IMR-90 (cell line): ENCODE results near the gene MEGF11. TPM values are rescaled to one million over a fixed set of nuclear protein-coding genes. Genes with fewer than 3 reads are reported as not detected.
A peak's percentile ranks its signal among the peaks of the same experiment; 100 is the strongest.

ENCODE experiments used
- ATAC-seq: fragments of 200-7000 bp; cut with Tn5 transposase; 2 replicates; pipeline ENCODE4 v1.9.1; 2020; ENCODE audit warnings: low read depth, mild to moderate bottlenecking, moderate library complexity
- BruUV-seq: library from RNA; stranded (reverse); fragments of 400-500 nt; replicated peaks from 2 replicates; lab custom pipeline; 2021; lab: Mats Ljungman, UMichigan
- CTCF ChIA-PET: fragments of 300-600 bp; formaldehyde crosslinking; extraction: SDS; loops from one replicate; lab custom pipeline; 2021; ENCODE audit warnings: antibody characterized with exemption; lab: Yijun Ruan, JAX
- POLR2A ChIA-PET: fragments of 300-600 bp; sonication (Branson Sonifier 250); formaldehyde crosslinking; loops from one replicate; lab custom pipeline; 2022; ENCODE audit warnings: antibody characterized with exemption; ENCODE audit not compliant: unreplicated experiment; lab: Charles Lee
- DNase-seq: peaks from one replicate; pipeline ENCODE4 v3.0.0; 2013
- H2AFZ ChIP-seq: replicated peaks from 2 replicates; pipeline ENCODE3; 2013; ENCODE audit warnings: low read length, mild to moderate bottlenecking; ENCODE audit not compliant: poor library complexity
- H2AK5ac ChIP-seq: 2 replicates; pipeline ENCODE4 v1.6.1; 2013; ENCODE audit warnings: low read depth, low read length, inconsistent platforms
- H2AK9ac ChIP-seq: replicated peaks from 2 replicates; pipeline ENCODE3; 2013; ENCODE audit warnings: mild to moderate bottlenecking, low read depth, low read length, moderate library complexity; ENCODE audit not compliant: poor library complexity
- H2BK120ac ChIP-seq: 2 replicates; pipeline ENCODE4 v1.6.1; 2013; ENCODE audit warnings: low read depth, low read length, inconsistent platforms
- H2BK15ac ChIP-seq: 3 replicates; pipeline ENCODE4 v1.6.1; 2013; ENCODE audit warnings: low read depth, low read length, inconsistent platforms
- H2BK20ac ChIP-seq: 2 replicates; pipeline ENCODE4 v1.6.1; 2013; ENCODE audit warnings: low read depth, mild to moderate bottlenecking, inconsistent platforms, low read length, moderate library complexity
- H2BK5ac ChIP-seq: 2 replicates; pipeline ENCODE4 v1.6.1; 2013; ENCODE audit warnings: mild to moderate bottlenecking, low read depth, low read length, inconsistent platforms; ENCODE audit not compliant: poor library complexity, severe bottlenecking
- H3K14ac ChIP-seq: replicated peaks from 2 replicates; pipeline ENCODE4 v1.6.1; 2013; ENCODE audit warnings: low read depth, low read length, inconsistent platforms
- H3K18ac ChIP-seq: 2 replicates; pipeline ENCODE4 v1.6.1; 2013; ENCODE audit warnings: low read depth, low read length, control low read depth
- H3K23ac ChIP-seq: 2 replicates; pipeline ENCODE4 v1.6.1; 2013; ENCODE audit warnings: low read depth, low read length, inconsistent platforms
- H3K27ac ChIP-seq: 2 replicates; pipeline ENCODE4 v1.5.1; 2013; ENCODE audit warnings: mild to moderate bottlenecking, control low read depth, low read length; ENCODE audit not compliant: insufficient read depth
- H3K27me3 ChIP-seq: 2 replicates; pipeline ENCODE4 v1.6.1; 2013; ENCODE audit warnings: low read length; ENCODE audit not compliant: control insufficient read depth, insufficient read depth
- H3K36me3 ChIP-seq: 2 replicates; pipeline ENCODE4 v1.6.1; 2013; ENCODE audit warnings: low read length, mixed read lengths; ENCODE audit not compliant: control insufficient read depth, insufficient read depth
- H3K4ac ChIP-seq: 2 replicates; pipeline ENCODE4 v1.6.1; 2013; ENCODE audit warnings: low read depth, low read length, inconsistent platforms
- H3K4me1 ChIP-seq: 2 replicates; pipeline ENCODE4 v1.6.1; 2013; ENCODE audit warnings: low read length, mixed read lengths; ENCODE audit not compliant: control insufficient read depth, insufficient read depth
- H3K4me2 ChIP-seq: 2 replicates; pipeline ENCODE4 v1.6.1; 2013; ENCODE audit warnings: low read depth, mild to moderate bottlenecking, control low read depth, low read length, moderate library complexity
- H3K4me3 ChIP-seq: 2 replicates; pipeline ENCODE4 v1.5.1; 2013; ENCODE audit warnings: low read depth, mild to moderate bottlenecking, control low read depth, low read length, moderate library complexity; ENCODE audit not compliant: insufficient read depth
- H3K56ac ChIP-seq: 2 replicates; pipeline ENCODE4 v1.6.1; 2013; ENCODE audit warnings: low read length, inconsistent platforms; ENCODE audit not compliant: insufficient read depth; ENCODE audit errors: extremely low read depth
- H3K79me1 ChIP-seq, 2 experiments: 2 replicates each; pipeline ENCODE4 v1.6.1; 2013; ENCODE audit warnings: low read length in 2 of 2, inconsistent platforms in 1 of 2, low read depth in 1 of 2
- H3K9ac ChIP-seq: 2 replicates; pipeline ENCODE4 v1.6.1; 2013; ENCODE audit warnings: low read depth, low read length, control low read depth
- H3K9me1 ChIP-seq: 2 replicates; pipeline ENCODE4 v1.6.1; 2013; ENCODE audit warnings: low read length, inconsistent platforms; ENCODE audit not compliant: insufficient read depth
- H3K9me3 ChIP-seq: 2 replicates; pipeline ENCODE4 v1.6.1; 2013; ENCODE audit warnings: low read length; ENCODE audit not compliant: control insufficient read depth, insufficient read depth
- H4K20me1 ChIP-seq: 2 replicates; pipeline ENCODE4 v1.6.1; 2013; ENCODE audit warnings: low read length, inconsistent platforms; ENCODE audit not compliant: insufficient read depth
- H4K5ac ChIP-seq: 2 replicates; pipeline ENCODE4 v1.6.1; 2013; ENCODE audit warnings: mild to moderate bottlenecking, low read depth, low read length, control low read depth
- H4K8ac ChIP-seq, 2 experiments: 2 replicates each; pipeline ENCODE4 v1.6.1; 2013; ENCODE audit warnings: low read depth in 2 of 2, low read length in 2 of 2, control low read depth in 1 of 2, inconsistent platforms in 1 of 2
- H4K91ac ChIP-seq: 2 replicates; pipeline ENCODE4 v1.6.1; 2013; ENCODE audit warnings: low read depth, low read length, inconsistent platforms; ENCODE audit not compliant: insufficient read depth
- BHLHE40 ChIP-seq: fragments of 150-350 bp; IDR thresholded peaks from 2 replicates; pipeline ENCODE4 v1.6.1; 2016; ENCODE audit warnings: mild to moderate bottlenecking, low read depth, low read length
- MAFK ChIP-seq: IDR thresholded peaks from 2 replicates; pipeline ENCODE4 v1.6.1; 2012; ENCODE audit warnings: low read depth, low read length, improper control_type of control experiment
- POLR2A ChIP-seq: IDR thresholded peaks from 2 replicates; pipeline ENCODE4 v1.6.1; 2012; ENCODE audit warnings: mild to moderate bottlenecking, low read depth, low read length
- RFX5 ChIP-seq: IDR thresholded peaks from 2 replicates; pipeline ENCODE4 v1.8.0; 2012; ENCODE audit warnings: low read depth, mild to moderate bottlenecking, low read length, moderate library complexity
- USF2 ChIP-seq: fragments of 150-350 bp; IDR thresholded peaks from 2 replicates; pipeline ENCODE4 v1.6.1; 2017; ENCODE audit warnings: mild to moderate bottlenecking, antibody characterized with exemption, low read length, low read depth
- WGBS, 2 experiments: methylation state at CpG; one replicate each; pipeline versions ENCODE4 v1.1.5 to v1.1.7; 2013; ENCODE audit warnings: missing lambda C conversion rate in 2 of 2; ENCODE audit not compliant: insufficient read length in 1 of 2; ENCODE audit errors: extremely low coverage in 2 of 2; 5-methylcytosine and 5-hydroxymethylcytosine counted together
- dilution Hi-C: fragments of 300-500 bp; cut with HindIII; formaldehyde crosslinking; loops from one replicate; pipeline ENCODE4 v1.14.3; 2018; ENCODE audit warnings: low sequenced_read_pairs; ENCODE audit not compliant: unreplicated experiment
- in situ Hi-C: fragments of 300-500 bp; cut with MboI; formaldehyde crosslinking; loops from 3 replicates; pipeline ENCODE4 v1.14.3; 2019; ENCODE audit warnings: low sequenced_read_pairs, inconsistent platforms, mixed read lengths
- intact Hi-C: fragments of 100-400 bp; cut with micrococcal nuclease; formaldehyde crosslinking; loops from 2 replicates; pipeline ENCODE4 v1.10.0; 2022
- polyA plus RNA-seq, 3 experiments: library from polyadenylated mRNA; depleted of rRNA; stranded (reverse); fragments of >200 nt; gene quantifications; 2 replicates each; pipeline ENCODE4 v1.2.3, GENCODE V29; 2012; ENCODE audit warnings: low replicate concordance in 1 of 3
- total RNA-seq: library from RNA; depleted of rRNA; stranded (reverse); fragments of >200 nt; gene quantifications from 2 replicates; pipeline ENCODE4 v1.2.3, GENCODE V29; 2012

MEGF11 gene
- total and polyA plus RNA-seq, 2 of the 4 experiments (the other 2 are of a cell fraction), result not detected

GRCh38 chr15:65875458-65875857 lies 378.1 kb downstream of the MEGF11 start:
- H2BK5ac ChIP-seq, result peak overlapping the region; percentile 53
- no peak overlapping the region for H2AK9ac ChIP-seq
- no peak overlapping the region for H2AFZ ChIP-seq
- H4K5ac ChIP-seq, result no peak overlapping the region
- H3K79me1 ChIP-seq, result peaks cover 6 to 48% of the 10 kb centered on the region in 2 experiments; a peak in 3 of 4 replicates
- no TSS peak for BruUV-seq
- in situ Hi-C loops (no loop called here), intact Hi-C loops (no loop called here), dilution Hi-C loops (no loop called here)
- H3K36me3 ChIP-seq, result peaks cover 31% of the 10 kb centered on the region
- no peak overlapping the region for H4K8ac ChIP-seq
- no peak overlapping the region for H3K27ac ChIP-seq
- H2AK5ac ChIP-seq, result no peak overlapping the region
- H3K9me1 ChIP-seq, result peaks cover 3% of the 10 kb centered on the region; the same call in 1 of the 2 replicates
- H3K9ac ChIP-seq, result no peak overlapping the region
- no CpG with 5 or more reads among the region's 1 CpG for WGBS, 2 experiments
- H3K4me2 ChIP-seq, result no peak overlapping the region
- H3K27me3 ChIP-seq, result no peaks in the 10 kb centered on the region
- H3K4ac ChIP-seq, result no peak overlapping the region
- H3K9me3 ChIP-seq, result no peaks in the 10 kb centered on the region
- peaks cover 1% of the 10 kb centered on the region for H3K4me1 ChIP-seq
- H2BK20ac ChIP-seq, result no peak overlapping the region
- no peak overlapping the region for H3K4me3 ChIP-seq
- DNase-seq, result peak; percentile 11
- no peak overlapping the region for H3K56ac ChIP-seq
- POLR2A ChIA-PET, result interaction anchor here (0.5 kb wide), 1 partner anchor 316 kb away, joined by 4 read pairs; no protein-coding TSS in a partner anchor
- no peak overlapping the region for H2BK15ac ChIP-seq
- H3K23ac ChIP-seq, result no peak overlapping the region
- CTCF ChIA-PET, result no interaction called here
- H3K18ac ChIP-seq, result no peak overlapping the region
- H4K91ac ChIP-seq, result no peak overlapping the region
- H2BK120ac ChIP-seq, result no peak overlapping the region
- no peak for TF ChIP-seq POLR2A
- TF ChIP-seq BHLHE40, result no peak
- TF ChIP-seq MAFK, result peak; percentile 64; the same call in 1 of the 2 replicates
- no peak for TF ChIP-seq USF2
- no peak for TF ChIP-seq RFX5
- peak; percentile 15; the same call in 1 of the 2 replicates for ATAC-seq
- H4K20me1 ChIP-seq, result peaks cover 61% of the 10 kb centered on the region
- H3K14ac ChIP-seq, result no peak overlapping the region
